Immature natural killer cell (primary cell): ENCODE data around the gene PPP1R13B. TPM values are rescaled to one million over a fixed set of nuclear protein-coding genes. Genes with fewer than 3 reads are reported as not detected.

Experiments
- DNase-seq, 3 donors: peaks; one replicate each; pipeline ENCODE4 v3.0.0; 2022; ENCODE audit warnings: mixed read lengths in 1 of 3
- H3K27ac Mint-ChIP-seq, 6 donors: one replicate each; pipeline ENCODE4 v1.8.0; 2020; ENCODE audit warnings: mixed read lengths in 6 of 6, mild to moderate bottlenecking in 5 of 6, inconsistent platforms in 4 of 6, moderate library complexity in 3 of 6
- H3K27me3 Mint-ChIP-seq, 3 donors: one replicate each; pipeline ENCODE4 v1.8.0; 2020 to 2021; ENCODE audit warnings: low read depth in 3 of 3, mild to moderate bottlenecking in 3 of 3, mixed read lengths in 3 of 3, moderate library complexity in 3 of 3, inconsistent platforms in 1 of 3
- H3K36me3 Mint-ChIP-seq, 3 donors: one replicate each; pipeline ENCODE4 v1.8.0; 2020; ENCODE audit warnings: mixed read lengths in 3 of 3, inconsistent platforms in 2 of 3, mild to moderate bottlenecking in 2 of 3
- H3K4me1 Mint-ChIP-seq, 2 donors: one replicate each; pipeline ENCODE4 v1.8.0; 2020; ENCODE audit warnings: inconsistent platforms in 2 of 2, mild to moderate bottlenecking in 2 of 2, mixed read lengths in 2 of 2, moderate library complexity in 1 of 2
- H3K4me3 Mint-ChIP-seq, 5 donors: one replicate each; pipeline ENCODE4 v1.8.0; 2020; ENCODE audit warnings: mild to moderate bottlenecking in 5 of 5, mixed read lengths in 5 of 5, inconsistent platforms in 3 of 5, moderate library complexity in 3 of 5
- H3K9me3 Mint-ChIP-seq, 6 donors: one replicate each; pipeline ENCODE4 v1.8.0; 2020; ENCODE audit warnings: mild to moderate bottlenecking in 6 of 6, mixed read lengths in 6 of 6, inconsistent platforms in 4 of 6, moderate library complexity in 3 of 6
- polyA plus RNA-seq, 3 donors: library from polyadenylated mRNA; unstranded; fragments of 300-500 nt; fragmentation: Illumina TruSeq; gene quantifications; one replicate each; pipeline ENCODE4 v1.2.3, GENCODE V29; 2021

PPP1R13B gene
- polyA plus RNA-seq, 3 donors from 2014 or later = 0.85 to 6.7 (median 4.1) TPM

DNA sequence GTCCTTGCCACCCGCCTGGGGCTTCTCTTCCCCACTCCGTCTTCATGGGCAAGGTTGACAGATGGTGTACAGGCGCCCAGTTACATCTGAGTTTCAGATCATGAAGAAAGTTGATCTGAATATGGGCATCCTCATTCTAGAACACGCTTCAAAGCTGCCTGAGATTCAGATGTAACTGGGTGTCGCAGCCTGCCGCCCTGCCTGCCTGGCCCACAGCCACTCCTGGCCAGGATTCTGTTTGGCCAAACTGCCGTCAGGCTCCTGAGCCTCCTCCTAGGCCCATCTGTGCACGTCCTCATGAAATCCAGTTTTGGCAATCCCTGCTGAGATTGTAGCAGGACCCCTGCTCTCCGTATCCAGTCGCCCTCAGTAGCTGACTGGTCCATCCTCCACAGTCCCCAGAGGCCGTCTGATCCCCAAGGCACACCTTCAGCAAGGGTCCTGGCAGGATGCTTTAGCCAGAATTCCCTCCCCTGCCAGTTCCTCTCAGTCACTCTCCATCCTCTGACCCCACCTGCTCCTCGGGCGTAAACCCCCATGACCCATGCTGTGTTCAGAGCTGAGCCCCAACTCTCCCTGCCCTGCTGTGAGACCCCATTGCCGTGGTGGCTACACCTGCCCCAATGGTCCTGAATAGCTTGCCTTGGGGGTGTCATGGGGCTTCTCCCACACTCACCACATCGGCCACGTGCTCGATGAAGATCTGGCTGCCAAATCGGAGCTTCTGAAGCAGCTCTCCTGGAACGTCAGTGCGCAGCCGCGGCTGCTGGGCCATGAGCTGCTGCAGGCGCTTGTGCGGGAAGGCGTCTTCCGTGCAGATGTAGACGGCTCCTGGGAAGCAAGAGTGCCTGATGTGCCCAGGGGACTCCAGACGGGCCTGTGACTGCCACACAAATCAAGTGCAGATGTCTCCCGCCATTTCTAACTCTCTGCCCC lies 144.6 kb downstream of the PPP1R13B start:
- Mint-ChIP-seq H3K36me3 (peaks cover 0 to 5% (median 0%) of the 10 kb centered on the region in 3 donors), H3K27ac (peak overlapping the region in 1 of 6 donors; percentile 73), H3K27me3 (peaks cover 3% of the 10 kb centered on the region in 3 donors), H3K4me1 (no peaks in the 10 kb centered on the region), H3K9me3 (no peaks in the 10 kb centered on the region), H3K4me3 (no peak overlapping the region)
- no peak for DNase-seq

DNA sequence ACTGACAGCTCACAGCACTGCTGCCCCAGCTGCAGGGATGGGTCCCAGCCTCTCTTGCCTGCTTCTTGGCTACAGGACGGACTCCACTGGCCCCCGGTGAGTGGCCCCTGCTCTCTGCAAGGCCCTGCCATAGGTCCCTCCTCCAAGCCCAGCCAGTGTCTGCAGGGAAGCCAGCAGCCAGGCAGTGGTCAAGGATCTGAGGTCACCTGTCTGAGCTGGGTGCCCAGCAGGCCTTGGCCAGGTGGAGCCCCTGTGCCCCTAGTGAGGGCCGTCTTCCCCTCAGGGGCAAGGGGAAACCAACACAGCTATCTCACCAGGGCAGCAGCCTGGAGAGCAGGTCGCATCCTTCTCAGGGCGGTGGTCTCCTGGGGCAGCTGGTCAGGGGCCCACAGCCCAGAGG lies 145.3 kb downstream of the PPP1R13B start:
- Mint-ChIP-seq H3K27ac (peak overlapping the region in 1 of 6 donors; percentile 17), H3K36me3 (peaks cover 0 to 5% (median 0%) of the 10 kb centered on the region in 3 donors), H3K27me3 (peaks cover 3 to 5% (median 3%) of the 10 kb centered on the region in 3 donors), H3K9me3 (no peaks in the 10 kb centered on the region), H3K4me3 (no peak overlapping the region), H3K4me1 (no peaks in the 10 kb centered on the region)
- no peak for DNase-seq

DNA sequence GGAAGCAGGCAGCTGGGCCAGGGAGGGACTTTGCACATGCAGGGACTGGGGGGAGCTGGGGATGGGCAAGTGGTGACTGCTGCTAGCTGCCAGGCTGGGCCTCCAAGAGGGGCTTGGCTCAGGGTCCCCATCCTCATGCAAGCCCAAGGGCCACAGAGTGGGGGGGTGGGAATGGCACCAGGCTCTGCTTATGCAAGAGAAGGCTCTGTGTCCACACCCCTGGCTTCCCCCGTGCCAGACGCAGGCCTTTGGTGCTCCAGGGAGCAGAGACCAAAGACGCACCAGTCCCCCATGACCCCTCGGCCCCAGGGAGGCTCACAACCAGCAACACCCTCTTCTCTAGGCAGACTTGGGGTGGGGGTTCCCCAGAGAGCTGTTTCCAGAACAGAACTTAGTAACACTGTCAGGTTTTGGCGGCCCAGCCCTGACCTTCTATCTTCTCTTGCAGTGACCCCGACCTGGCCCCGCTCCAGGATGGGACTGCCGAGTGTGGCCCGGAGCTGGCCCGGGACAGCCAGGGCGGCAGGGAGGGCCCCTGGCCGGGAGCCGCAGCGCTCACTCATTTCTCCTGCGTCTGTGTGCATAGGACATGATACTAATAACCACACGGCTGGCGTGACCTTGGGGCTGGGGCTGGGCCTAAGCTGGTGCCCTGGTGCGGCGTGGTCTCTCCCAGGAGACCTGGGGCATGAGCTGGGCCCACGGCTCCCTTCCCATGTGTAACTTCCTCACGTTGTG lies 146.5 kb downstream of the PPP1R13B start:
- no peak for DNase-seq

DNA sequence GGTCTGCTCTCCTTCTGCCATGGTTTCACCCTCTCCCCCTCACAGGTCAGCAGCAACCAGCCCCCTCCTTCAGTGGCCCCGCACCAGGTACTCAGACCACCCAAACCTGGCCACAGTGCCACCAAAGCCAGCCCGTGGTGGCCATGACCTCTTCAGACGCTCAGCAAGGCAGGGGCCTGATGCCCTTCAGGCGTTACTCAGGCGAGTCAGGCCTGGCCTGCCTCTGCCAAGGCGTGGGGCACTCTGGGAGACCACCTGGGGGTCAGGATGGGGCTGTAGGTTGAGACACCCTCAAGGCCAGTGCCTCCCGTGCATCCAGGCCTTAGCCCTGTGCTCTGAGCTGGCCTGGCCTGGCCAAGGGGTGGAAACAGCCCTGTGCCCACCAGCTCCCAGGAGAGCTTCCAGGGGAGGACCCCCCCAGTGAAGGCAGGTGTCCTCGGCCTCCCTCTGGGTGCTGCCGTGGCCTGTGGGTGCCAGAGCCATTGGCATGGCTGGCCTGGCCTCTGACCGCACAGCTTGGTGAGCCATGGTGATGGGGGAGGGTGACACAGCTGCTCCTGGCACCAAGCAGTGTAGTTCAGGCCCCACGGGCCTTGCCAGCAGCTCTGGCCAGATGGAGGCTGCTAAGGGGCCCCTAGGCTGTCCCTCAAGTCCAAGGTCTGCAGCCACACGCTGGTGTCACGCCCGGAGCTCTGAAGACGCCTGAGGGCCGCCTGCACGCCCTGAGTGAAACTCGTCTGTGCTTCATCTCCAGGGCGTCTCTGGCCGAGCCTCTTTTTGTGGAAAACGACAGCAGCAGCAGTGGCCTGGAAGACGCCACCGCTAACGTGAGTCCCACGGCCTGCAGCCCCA lies 147.2 kb downstream of the PPP1R13B start:
- Mint-ChIP-seq H3K4me3 (no peak overlapping the region), H3K27ac (no peak overlapping the region), H3K4me1 (peaks cover 2 to 13% of the 10 kb centered on the region in 2 donors), H3K36me3 (peaks cover 0 to 5% (median 0%) of the 10 kb centered on the region in 3 donors), H3K27me3 (peaks cover 3 to 4% (median 3%) of the 10 kb centered on the region in 3 donors), H3K9me3 (no peaks in the 10 kb centered on the region)
- no peak for DNase-seq

More for the DNA sequence above, 146.5 kb downstream of the PPP1R13B start:
- H3K36me3 Mint-ChIP-seq = peaks cover 0 to 5% (median 0%) of the 10 kb centered on the region in 3 donors
- no peaks in the 10 kb centered on the region for H3K9me3 Mint-ChIP-seq
- peaks cover 0 to 7% of the 10 kb centered on the region in 2 donors for H3K4me1 Mint-ChIP-seq
- H3K4me3 Mint-ChIP-seq = no peak overlapping the region
- no peak overlapping the region for H3K27ac Mint-ChIP-seq
- H3K27me3 Mint-ChIP-seq = peaks cover 3 to 5% (median 3%) of the 10 kb centered on the region in 3 donors

DNA sequence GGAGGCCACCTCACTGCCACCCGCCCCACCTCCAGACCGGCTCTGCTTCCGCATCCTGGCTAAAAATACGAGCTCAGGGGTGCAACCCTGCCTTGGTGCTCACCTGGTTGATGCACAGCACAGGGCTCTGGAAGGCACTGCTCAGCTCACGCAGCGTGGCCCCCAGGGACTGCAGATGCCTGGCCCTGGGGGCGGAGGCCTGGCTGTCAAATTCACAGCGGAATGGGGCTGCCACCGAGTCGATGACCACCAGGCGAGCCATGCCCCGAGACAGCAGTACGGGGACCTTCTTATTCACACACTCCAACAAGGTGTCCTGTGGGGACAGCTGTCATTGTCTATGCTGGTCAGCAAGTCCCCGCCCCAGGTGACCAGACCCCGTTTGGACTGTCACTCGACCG lies 148.1 kb downstream of the PPP1R13B start:
- peaks cover 2 to 14% of the 10 kb centered on the region in 2 donors for H3K4me1 Mint-ChIP-seq
- DNase-seq = no peak

DNA sequence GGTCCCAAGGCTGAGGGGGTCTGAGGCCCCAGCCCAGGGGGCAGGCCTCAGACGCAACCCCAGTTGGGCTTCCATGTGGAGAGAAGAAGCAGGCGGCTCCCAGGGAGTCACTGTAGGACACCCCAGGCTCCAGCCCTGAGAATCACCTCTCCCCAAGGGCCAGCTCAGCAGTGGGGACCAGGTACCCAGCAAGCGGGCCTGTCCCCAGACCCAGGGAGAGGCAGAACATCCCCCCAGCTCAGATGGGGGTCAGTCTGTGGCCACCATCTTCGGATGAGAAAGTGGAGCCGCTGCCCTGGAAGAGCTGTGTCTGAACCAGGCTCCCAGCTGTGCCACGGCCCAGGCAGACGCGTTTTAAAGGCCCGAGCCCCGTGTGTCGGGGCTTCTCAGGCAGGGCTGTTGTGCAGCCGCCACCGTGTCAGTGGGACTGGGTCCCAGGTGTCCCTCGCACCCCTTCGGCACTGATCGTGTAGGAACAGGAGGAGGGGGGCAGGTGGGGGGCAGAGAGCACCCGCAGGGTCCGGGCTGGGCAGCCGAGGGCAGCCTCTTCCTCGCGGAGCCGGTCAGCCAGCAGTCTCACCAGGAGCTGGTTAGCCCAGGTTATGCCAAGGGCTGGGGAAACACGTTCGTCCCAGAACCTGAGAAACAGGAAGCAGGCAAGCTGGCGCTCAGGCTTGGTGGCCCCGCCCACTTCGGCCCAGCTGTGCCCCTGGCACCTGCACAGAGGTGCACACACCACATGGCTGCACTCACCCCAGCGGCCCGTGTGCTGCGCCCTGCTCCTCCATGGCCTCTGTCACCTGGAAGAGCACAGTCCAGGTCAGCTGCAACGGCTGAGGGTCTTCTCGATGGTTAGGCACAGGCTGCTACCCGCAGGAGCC lies 148.8 kb downstream of the PPP1R13B start:
- Mint-ChIP-seq H3K4me3 (no peak overlapping the region), H3K36me3 (peaks cover 0 to 2% (median 0%) of the 10 kb centered on the region in 3 donors), H3K27ac (no peak overlapping the region), H3K27me3 (peaks cover under 1 to 4% (median 2%) of the 10 kb centered on the region in 3 donors), H3K4me1 (peaks cover 2 to 14% of the 10 kb centered on the region in 2 donors), H3K9me3 (no peaks in the 10 kb centered on the region)
- no peak for DNase-seq

More for the DNA sequence above, 148.1 kb downstream of the PPP1R13B start:
- H3K36me3 Mint-ChIP-seq = peaks cover 0 to 5% (median 0%) of the 10 kb centered on the region in 3 donors
- H3K4me3 Mint-ChIP-seq = no peak overlapping the region
- H3K27me3 Mint-ChIP-seq = peaks cover 3 to 4% (median 3%) of the 10 kb centered on the region in 3 donors
- no peak overlapping the region for H3K27ac Mint-ChIP-seq
- no peaks in the 10 kb centered on the region for H3K9me3 Mint-ChIP-seq

DNA sequence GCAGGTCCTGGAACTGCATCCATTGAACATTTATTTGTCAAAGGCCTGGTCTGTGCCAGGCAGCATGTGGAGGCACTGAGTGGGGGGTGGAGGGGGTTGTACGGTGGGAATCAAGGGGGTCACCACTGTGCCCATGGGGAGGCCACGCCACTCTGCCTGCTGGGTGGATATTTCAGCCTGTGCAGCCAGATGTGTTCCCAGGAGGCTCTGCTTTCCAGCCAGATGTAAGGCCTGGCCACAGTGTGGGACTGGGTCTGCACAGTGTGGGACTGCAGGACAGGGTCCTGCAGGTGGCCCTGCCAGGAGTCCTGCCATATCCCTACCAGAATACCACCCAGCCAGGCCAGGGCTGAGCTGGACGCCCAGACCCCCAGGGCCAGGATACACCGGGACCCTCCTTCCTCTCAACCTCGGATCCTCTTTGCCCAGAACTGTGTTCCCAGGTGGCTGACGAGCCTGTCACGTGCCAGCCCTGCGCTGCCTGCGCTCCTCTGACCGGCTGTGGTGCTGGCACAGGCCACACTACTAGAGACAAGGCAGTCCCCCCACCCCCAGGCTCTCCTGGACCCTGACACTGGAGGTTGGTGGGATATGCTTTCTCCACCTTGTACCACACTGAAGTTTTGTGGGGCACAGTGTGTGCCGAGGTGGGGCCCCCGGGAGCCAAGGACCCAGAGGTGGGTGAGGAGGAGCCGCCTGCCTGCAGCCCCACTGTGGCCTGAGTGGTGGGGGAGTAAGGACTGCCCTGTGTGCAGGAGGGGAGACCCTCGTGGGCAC lies 149.6 kb downstream of the PPP1R13B start:
- no peaks in the 10 kb centered on the region for H3K9me3 Mint-ChIP-seq
- no peaks in the 10 kb centered on the region for H3K36me3 Mint-ChIP-seq
- peak overlapping the region in 1 of 6 donors; percentile 26 for H3K27ac Mint-ChIP-seq
- H3K4me1 Mint-ChIP-seq = peaks cover 2 to 14% of the 10 kb centered on the region in 2 donors
- peaks cover 0 to 4% (median 0%) of the 10 kb centered on the region in 3 donors for H3K27me3 Mint-ChIP-seq
- DNase-seq = no peak
- H3K4me3 Mint-ChIP-seq = no peak overlapping the region

DNA sequence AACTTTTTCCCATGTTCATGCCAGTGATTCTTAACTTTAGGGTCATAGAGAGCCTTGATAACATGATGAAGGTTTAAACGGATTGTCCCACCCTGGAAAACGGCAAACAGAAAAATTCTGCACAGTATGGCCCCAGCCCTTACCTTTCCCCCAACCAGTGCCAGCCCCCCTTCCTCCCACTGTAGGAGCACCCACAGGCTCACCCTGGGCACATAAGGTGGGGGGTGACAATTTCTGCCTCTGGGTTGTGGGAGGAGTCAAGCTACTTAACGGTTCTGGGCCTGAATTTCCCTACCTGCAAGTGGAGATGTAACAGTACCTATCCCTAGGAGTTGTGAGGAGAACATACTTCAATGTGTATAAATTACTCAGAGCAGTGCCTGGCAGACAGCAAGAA lies 150.2 kb downstream of the PPP1R13B start:
- Mint-ChIP-seq H3K36me3 (no peaks in the 10 kb centered on the region), H3K4me1 (peaks cover 2 to 14% of the 10 kb centered on the region in 2 donors)

DNA sequence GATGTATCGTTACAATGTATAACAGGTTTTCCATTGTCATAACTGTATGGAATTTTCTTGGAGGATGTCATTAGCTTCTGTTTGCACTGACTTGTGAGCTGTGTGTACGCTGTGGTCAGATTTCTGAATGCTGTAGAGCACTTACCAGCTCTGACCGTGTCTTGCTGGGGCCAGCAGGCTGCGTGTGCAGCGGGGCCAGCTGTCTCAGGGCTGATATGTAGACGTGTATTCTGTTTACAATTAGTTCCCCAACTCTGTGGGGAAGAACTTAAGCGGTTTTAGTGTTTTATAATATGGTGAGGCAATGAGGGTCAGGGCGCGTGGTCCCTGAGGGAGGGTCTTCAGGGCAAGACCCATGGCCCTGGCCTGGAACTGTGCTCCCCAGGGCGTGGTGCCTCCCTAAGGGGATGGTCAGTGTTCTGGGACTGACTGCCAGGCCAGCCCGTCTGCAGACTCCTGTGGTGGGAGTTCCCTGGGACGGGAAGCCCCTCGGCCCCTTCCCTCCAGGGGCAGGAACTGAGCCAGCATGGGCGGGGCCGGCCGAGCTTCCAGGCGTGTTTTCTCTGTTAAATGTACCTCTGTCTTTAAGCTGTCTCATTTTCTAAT lies 150.8 kb downstream of the PPP1R13B start:
- Mint-ChIP-seq H3K36me3 (no peaks in the 10 kb centered on the region), H3K27ac (peak overlapping the region in 2 of 6 donors; percentile 4 to 23), H3K4me1 (peaks cover 2 to 14% of the 10 kb centered on the region in 2 donors), H3K9me3 (no peaks in the 10 kb centered on the region), H3K27me3 (peaks cover 0 to 3% (median 0%) of the 10 kb centered on the region in 3 donors), H3K4me3 (no peak overlapping the region)
- DNase-seq = no peak

More for the DNA sequence above, 150.2 kb downstream of the PPP1R13B start:
- Mint-ChIP-seq H3K27ac (peak overlapping the region in 2 of 6 donors; percentile 26 to 39), H3K27me3 (peaks cover 0 to 4% (median 0%) of the 10 kb centered on the region in 3 donors), H3K9me3 (no peaks in the 10 kb centered on the region), H3K4me3 (no peak overlapping the region)
- DNase-seq = no peak

DNA sequence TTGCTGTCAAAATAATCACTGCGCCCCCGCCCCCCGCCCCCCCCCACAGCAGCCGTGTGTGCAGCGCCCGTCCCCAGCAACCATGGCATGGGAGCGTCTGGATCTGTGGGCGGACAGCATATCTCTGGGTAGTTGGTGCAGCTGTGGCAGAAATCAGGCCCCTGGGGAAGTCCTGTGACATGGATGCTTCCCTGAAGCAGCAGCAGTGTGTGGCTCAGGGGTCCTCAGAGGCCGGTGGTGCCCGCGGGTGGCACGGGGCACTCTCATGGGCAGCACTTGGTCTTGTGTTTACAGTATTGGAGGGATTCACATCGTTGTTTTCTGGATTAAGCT lies 151.3 kb downstream of the PPP1R13B start:
- no peak for DNase-seq
- no peaks in the 10 kb centered on the region for H3K36me3 Mint-ChIP-seq
- no peak overlapping the region for H3K4me3 Mint-ChIP-seq
- H3K4me1 Mint-ChIP-seq = peaks cover 2 to 14% of the 10 kb centered on the region in 2 donors
- H3K9me3 Mint-ChIP-seq = no peaks in the 10 kb centered on the region
- peaks cover 0 to 2% (median 0%) of the 10 kb centered on the region in 3 donors for H3K27me3 Mint-ChIP-seq
- peak overlapping the region in 1 of 6 donors; percentile 4 for H3K27ac Mint-ChIP-seq

DNA sequence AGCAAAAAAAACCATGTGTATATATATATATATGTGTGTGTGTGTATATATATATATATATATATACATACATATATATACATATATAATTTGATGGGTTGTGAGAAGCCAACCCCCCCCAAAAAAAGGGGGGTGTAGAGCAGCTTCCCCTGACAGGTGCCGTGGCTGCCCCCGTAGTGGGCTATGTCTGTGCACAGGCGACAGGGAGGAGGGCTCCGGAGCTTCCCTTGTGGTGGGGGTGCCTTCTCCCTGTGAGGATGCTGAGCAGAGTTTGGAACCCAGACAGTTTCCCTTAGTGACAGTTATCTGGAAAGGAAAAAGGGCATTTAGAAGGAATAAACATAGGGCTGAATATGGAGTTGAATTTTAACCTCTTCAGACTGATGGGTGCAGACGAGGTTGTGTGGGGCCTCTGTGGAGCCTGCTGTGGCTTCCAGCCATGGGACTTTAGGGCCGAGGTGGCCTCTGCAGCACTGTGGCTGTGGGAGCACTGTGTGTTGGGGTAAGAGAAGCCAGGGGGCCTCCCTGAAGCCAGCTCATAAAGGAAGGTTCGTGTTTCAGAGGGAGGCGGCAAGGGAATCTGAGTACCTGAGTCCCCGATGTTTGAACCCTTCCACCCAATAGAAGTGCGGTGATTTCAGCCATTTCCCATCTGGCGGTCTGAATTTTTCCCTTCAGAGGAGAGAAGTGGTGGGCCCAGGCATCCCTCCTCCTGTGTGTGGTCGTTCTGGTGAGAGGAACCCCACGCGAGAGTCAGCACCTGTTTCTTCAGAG lies 151.9 kb downstream of the PPP1R13B start:
- H3K27me3 Mint-ChIP-seq = peaks cover 0 to 2% (median 0%) of the 10 kb centered on the region in 3 donors
- DNase-seq = no peak
- H3K27ac Mint-ChIP-seq = peak overlapping the region in 2 of 6 donors; percentile 7 to 46
- no peaks in the 10 kb centered on the region for H3K9me3 Mint-ChIP-seq
- H3K36me3 Mint-ChIP-seq = no peaks in the 10 kb centered on the region
- H3K4me1 Mint-ChIP-seq = peaks cover 2 to 16% of the 10 kb centered on the region in 2 donors
- no peak overlapping the region for H3K4me3 Mint-ChIP-seq
